HK-2 (cell line): ENCODE data around the gene CAPZB.

Experiments
- DNase-seq: peaks from one replicate; pipeline ENCODE4 v3.0.0-alpha.2; 2018; ENCODE audit not compliant: unreplicated experiment

CAPZB gene

GRCh38 chr1:19385221-19385620 lies 100.1 kb downstream of the CAPZB start:
- no peak for DNase-seq

DNA sequence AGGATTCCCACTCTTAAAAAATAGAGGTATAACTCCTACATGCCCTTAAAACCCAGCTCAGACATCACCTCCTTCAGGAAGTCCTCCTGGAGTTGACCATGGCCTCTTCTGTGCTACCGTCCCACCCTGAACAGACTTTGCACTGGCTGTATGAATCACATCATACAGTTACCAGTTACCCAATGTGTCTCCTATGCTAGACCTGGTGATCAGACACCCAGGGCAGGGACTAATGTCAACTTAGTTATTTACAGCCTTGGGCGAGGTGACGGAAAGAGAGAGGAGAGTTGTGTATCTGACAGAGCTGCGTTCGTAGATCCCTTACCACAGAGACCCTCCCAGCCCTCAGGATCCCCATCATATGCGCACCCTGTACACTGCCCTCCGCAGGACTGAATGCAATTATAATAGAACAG lies 100.6 kb downstream of the CAPZB start:
- DNase-seq: no peak

- peak; percentile 36 for DNase-seq
Measured at GRCh38 chr1:19384113-19384512, 101.2 kb downstream of the CAPZB start.

- DNase-seq: no peak
Measured at GRCh38 chr1:19382222-19382621, 103.1 kb downstream of the CAPZB start.

GRCh38 chr1:19381261-19381660 lies 104.1 kb downstream of the CAPZB start:
- DNase-seq: no peak

DNA sequence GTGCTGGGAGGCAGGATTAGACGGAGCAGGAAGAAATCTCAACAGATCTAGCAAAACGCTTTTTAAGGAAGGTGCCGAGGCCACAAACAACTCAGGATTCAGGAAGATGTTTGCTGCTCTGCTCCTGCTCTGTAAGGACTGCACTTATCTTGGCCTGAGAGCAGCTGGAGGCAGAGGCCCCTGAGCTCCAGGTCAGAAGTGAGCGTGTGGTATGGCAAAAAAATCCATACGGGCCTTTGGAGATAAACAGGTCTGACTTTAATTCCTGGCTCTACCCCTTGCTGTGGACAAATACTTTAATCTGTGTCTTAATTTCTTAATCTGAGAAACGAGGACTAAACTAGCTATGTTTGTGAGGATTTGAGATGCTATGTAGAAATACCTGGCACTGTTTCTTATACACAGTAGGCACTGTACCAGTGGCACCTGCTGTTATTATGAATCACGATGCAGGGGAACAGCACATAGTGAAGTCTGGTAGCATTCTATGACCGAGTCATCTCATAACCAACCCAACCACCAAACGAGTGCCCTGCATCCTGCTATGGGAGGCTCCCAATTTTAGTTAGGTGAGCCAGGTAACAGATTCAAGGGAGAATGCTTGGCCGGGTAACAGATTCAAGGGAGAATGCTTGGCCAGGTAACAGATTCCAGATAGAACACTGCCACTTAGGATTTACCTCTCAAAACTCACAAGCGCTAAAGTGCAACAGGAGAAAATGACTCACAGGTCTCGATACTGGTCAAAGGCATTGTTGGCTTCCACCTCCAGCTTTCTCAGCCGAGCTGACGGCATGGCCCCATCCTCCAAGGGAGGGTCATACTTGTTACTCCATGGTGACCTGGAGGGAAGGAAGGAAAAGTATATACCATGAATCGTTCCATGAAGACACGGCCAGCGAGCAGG lies 107.3 kb downstream of the CAPZB start:
- no peak for DNase-seq

DNA sequence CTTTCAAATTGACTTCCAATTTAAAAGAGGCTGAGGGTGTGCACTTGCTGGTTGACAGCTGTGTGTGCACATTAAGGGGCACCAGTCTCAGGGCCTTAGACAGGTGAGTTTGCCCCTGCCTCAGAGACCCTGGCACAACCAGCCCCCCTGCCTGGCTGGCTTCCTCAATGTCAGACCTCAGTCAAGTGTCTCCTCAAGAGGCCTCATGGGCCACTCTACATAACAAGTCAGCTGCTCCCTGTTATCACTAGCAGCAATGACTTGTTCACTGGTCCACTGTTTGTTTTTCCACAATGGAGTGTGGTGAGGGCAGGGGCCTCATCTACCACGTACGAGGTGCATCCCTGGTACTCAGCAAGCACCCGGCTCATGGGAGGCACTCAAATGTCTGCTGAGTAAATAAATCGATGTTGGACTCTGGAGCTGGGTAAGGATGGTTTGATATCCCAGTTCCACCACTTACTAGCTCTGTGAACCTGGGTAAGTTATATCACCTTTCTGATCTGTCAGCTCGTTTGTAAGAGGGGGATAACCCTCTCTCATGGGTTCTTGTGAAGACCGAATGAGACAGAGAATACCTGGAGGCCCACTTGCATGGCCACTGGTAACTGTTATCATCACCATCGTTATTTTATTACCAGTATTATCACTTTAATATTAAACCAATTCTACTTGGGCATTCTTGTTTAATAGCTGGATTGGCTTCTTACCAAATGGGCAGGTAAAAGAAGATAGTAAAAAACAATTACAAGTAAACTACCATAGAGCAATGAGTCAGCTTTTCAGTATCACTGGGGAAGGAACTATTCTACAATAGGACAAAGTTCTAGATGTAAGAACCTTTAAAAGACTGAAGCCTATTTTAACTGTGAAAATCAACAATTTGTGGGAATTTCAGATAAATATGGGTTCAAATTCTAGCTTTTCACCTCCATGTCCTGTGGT lies 108.6 kb downstream of the CAPZB start:
- no peak for DNase-seq

GRCh38 chr1:19375631-19376400 lies 109.5 kb downstream of the CAPZB start:
- DNase-seq: no peak

DNA sequence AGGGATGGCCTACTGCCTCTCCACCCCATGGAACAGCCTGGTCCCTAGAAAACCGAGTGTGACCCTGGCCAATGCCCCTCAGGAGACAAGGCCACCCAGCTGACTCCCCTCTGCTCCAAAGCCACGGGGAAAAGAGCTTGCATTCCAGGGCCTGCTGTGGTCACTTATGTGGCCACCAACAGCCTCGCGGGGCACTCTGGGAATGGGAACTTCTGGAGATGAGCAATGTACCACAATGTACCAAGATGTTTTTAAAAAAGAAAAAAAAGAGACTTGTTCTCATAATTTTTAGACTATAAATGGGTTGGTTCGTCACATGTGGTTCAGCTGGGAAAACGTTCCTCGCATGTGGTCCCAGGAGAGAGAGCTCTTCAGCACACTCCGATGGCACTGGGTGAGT lies 110.4 kb downstream of the CAPZB start:
- DNase-seq: no peak

GRCh38 chr1:19374083-19374801 lies 111.1 kb downstream of the CAPZB start:
- DNase-seq: no peak

GRCh38 chr1:19373211-19374082 lies 111.9 kb downstream of the CAPZB start:
- no peak for DNase-seq

GRCh38 chr1:19372602-19373001 lies 112.7 kb downstream of the CAPZB start:
- DNase-seq: no peak

DNA sequence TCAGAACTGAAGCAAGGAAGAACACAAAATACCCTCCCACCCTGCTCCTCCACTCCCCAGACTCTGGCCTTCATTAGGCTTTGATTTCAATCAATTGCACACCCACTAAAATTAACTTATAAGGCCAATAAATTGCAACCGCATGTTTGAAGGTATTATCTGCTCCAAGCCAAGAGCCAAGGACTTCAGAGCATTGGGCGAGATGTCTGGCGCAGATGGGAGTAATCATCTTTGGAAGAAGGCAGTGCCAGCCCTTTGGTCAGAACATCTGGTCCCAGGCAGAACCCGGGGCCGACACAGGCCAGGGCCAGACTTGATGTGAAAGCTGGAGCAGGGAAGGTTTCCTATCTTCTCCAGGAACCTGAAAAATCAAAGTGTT lies 113.2 kb downstream of the CAPZB start:
- DNase-seq: no peak

DNA sequence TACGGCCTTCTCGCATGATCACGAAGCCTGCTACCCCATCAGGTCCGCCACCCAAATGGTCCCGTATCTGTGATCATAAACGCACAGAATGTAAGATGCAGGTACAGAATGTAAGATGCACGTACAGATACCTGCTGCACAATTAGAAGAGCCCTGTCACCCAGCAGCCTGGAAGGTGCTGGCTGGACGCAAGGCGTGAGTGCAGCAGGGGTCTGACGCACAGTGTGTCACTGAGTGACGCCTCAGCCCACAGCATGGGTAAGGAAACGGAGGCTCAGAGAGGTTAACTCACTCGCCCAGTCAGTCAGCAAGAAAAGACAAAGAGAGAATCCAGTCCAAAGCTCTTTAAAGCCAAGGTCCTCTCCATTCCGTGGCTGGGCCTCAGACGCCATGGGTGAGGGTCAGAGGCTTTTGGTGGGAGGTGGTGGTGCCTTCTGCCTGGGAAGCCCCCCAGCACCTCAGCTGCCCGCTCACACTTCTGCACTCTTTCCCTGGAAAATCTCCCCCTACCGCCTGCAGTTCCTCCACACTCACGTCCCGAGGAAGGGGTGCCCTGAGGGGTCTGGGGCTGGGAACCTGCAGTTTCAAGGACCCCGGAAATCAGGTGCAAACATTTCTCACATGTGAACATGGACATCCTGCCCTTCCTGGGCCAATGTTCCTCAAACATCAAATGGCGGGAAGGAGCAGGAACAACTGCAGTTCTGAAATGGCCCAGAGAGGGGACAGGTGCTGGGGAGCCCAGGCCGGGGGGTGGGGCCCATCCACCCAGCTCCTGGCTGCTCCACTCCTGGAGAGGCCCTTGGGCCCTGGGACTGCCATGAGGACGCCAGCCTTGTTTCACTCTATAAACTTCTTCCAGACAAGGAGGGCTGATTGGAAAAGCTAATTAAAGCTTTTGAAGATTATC lies 113.9 kb downstream of the CAPZB start:
- no peak for DNase-seq

GRCh38 chr1:19370453-19371170 lies 114.7 kb downstream of the CAPZB start:
- DNase-seq: no peak

DNA sequence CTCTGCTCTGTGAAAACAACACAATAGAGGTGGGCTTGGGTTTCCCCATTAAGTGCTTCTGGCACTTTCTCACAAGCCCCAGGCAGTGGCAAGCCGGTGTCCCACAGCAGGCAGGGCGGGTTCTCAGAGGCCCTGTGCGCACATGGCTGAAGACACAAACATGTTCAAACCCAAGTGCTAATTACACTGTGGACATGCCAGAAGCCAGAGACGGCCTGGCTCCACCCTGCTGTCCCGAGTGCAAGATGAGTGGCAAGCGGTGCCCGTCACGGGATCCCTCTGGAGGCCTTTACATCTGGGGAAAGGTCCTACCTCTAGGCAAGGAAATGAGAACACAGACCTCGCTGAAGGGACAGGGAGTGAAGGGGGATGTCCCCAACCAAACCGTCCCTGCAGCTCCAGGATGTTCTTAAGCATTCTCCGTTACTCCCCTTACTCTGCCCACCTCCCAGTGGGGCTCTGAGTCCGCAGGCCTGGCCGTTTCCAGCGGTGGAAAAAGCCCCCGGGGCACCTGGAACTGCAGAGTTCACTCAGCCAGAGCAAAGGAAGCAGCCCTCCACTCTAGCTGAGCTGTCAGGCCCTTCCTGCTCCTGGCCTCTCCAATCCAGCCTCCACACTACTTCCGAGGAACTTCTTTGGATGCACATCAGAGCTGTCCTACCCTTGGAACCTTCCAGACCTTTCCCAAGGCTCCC lies 115.8 kb downstream of the CAPZB start:
- no peak for DNase-seq

DNA sequence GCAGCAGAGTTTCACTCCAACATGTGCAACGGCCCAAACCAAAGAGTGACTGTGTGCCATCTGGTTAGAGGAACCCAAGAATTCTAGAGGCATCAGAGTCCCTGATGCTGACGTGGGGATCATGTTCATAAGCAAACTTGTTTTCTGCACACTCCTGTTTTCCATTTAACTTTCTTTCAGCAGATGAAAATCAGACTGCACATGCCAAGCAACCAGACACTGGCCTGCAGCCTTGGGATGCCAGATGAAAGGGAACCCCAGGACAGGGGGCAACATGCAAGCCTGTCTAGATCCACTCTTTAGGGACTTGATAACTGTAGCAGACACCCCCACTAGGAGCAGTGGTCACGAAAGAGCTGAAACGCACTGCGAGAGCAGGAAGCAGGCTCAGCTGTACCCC lies 116.4 kb downstream of the CAPZB start:
- DNase-seq: no peak

DNA sequence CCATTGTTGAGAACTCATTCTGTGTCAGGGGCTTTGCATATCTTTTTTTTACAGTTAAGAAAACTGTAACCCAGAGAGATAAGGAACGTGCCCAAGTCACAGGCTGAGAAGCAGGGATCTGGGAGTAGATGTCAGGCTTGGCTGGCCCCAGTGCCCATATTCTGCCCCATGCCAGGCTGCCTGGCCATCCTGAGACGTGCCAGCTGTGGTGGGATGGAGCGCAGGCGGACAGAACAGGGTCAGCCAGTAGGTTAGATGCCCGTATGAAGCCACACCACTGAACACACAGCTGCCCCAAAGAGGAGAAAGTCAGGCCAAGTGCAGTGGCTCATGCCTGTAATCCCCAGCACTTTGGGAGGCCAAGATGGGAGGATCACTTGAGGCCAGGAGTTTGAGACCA lies 117.3 kb downstream of the CAPZB start:
- no peak for DNase-seq
